Activated naive CD4-positive, alpha-beta T cell treated with anti-CD3 and anti-CD28 coated beads for 36 hours (primary cell): ENCODE measurements around the gene CHRNB1. TPM values are rescaled to one million over a fixed set of nuclear protein-coding genes. Genes with fewer than 3 reads are reported as not detected.
A peak's percentile ranks its signal among the peaks of the same experiment; 100 is the strongest.

Experiments
- CTCF ChIA-PET: fragments of 350-600 bp; sonication (Branson Sonifier 250); formaldehyde crosslinking; loops from one replicate; lab custom pipeline; 2021; ENCODE audit warnings: antibody characterized with exemption; lab: Charles Lee
- DNase-seq: peaks from one replicate; pipeline ENCODE4 v3.0.0-alpha.2; 2020
- H3K27ac Mint-ChIP-seq: one replicate; pipeline ENCODE4 v1.8.0; 2021; ENCODE audit warnings: mild to moderate bottlenecking, mixed read lengths
- H3K27me3 Mint-ChIP-seq: one replicate; pipeline ENCODE4 v1.8.0; 2021; ENCODE audit warnings: low read depth, mixed read lengths
- H3K36me3 Mint-ChIP-seq: one replicate; pipeline ENCODE4 v1.8.0; 2021; ENCODE audit warnings: low read depth, mixed read lengths
- H3K4me1 Mint-ChIP-seq: one replicate; pipeline ENCODE4 v1.8.0; 2021; ENCODE audit warnings: low read depth, mixed read lengths
- H3K4me3 Mint-ChIP-seq: one replicate; pipeline ENCODE4 v1.8.0; 2021; ENCODE audit warnings: mild to moderate bottlenecking, moderate library complexity, mixed read lengths
- H3K9me3 Mint-ChIP-seq: one replicate; pipeline ENCODE4 v1.8.0; 2021; ENCODE audit warnings: mixed read lengths
- intact Hi-C: fragments of 100-400 bp; cut with micrococcal nuclease; formaldehyde crosslinking; loops from one replicate; pipeline ENCODE4 v1.15.1; 2023
- total RNA-seq, 2 experiments: library from RNA; stranded (reverse); gene quantifications; one replicate each; pipeline ENCODE4 v1.2.3, GENCODE V29; 2021

CHRNB1 gene, protein sequence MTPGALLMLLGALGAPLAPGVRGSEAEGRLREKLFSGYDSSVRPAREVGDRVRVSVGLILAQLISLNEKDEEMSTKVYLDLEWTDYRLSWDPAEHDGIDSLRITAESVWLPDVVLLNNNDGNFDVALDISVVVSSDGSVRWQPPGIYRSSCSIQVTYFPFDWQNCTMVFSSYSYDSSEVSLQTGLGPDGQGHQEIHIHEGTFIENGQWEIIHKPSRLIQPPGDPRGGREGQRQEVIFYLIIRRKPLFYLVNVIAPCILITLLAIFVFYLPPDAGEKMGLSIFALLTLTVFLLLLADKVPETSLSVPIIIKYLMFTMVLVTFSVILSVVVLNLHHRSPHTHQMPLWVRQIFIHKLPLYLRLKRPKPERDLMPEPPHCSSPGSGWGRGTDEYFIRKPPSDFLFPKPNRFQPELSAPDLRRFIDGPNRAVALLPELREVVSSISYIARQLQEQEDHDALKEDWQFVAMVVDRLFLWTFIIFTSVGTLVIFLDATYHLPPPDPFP
- 1 to 10 TPM; 5.1 to 5.9 TPM for total RNA-seq

GRCh38 chr17:7444682-7445618 is at the start of gene CHRNB1:
Gene CHRNB1 (plus strand): TSS chr17:7445061. CDS start chr17:7445128, 67 bp downstream.
- CTCF ChIA-PET, result interaction anchor here (0.5 to 2.2 kb wide), 4 partner anchors 8 to 208 kb away, joined by 3 to 14 read pairs (median 4); partner anchors contain the start of gene SENP3
- Mint-ChIP-seq H3K4me3 (peak within 1 kb of the TSS; percentile 68), H3K9me3 (no peaks in the 10 kb centered on the region), H3K36me3 (peaks cover 5% of the 10 kb centered on the region), H3K27ac (no peak within 1 kb of the TSS), H3K4me1 (peaks cover 35% of the 10 kb centered on the region), H3K27me3 (peaks cover 60% of the 10 kb centered on the region)
- DNase-seq, result peak; percentile 28
- intact Hi-C loops, result loop anchor here (1.0 kb wide), 1 partner anchor 8 kb away; no protein-coding TSS in a partner anchor

DNA sequence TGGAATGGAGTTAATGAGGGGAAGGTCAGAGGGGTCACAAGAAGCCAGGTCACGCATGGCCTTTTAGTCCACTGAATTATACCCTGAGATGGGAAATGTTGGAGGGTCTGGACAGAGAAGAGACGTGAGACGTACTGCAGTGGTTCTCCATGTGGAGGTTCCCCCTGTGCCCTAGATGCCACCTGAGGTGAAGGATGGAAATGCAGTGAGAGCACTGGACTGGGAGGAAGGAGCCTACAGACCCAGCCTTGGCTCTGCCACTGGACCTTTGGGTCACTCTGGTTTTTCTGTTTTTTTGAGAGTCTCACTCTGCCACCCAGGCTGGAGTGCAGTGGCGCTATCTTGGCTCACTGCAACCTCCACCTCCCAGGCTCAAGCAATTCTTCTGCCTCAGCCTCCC is 48.7 kb upstream of the CHRNB1 start:
- no peak for DNase-seq
- H3K27ac Mint-ChIP-seq, result no peak overlapping the region
- H3K4me3 Mint-ChIP-seq, result no peak overlapping the region
- H3K4me1 Mint-ChIP-seq, result peaks cover 21% of the 10 kb centered on the region
- H3K36me3 Mint-ChIP-seq, result peaks cover 4% of the 10 kb centered on the region
- intact Hi-C loops, result no loop called here
- no peaks in the 10 kb centered on the region for H3K9me3 Mint-ChIP-seq
- CTCF ChIA-PET, result interaction anchor here (0.6 kb wide), 1 partner anchor 188 kb away, joined by 3 read pairs; no protein-coding TSS in a partner anchor
- no peaks in the 10 kb centered on the region for H3K27me3 Mint-ChIP-seq

DNA sequence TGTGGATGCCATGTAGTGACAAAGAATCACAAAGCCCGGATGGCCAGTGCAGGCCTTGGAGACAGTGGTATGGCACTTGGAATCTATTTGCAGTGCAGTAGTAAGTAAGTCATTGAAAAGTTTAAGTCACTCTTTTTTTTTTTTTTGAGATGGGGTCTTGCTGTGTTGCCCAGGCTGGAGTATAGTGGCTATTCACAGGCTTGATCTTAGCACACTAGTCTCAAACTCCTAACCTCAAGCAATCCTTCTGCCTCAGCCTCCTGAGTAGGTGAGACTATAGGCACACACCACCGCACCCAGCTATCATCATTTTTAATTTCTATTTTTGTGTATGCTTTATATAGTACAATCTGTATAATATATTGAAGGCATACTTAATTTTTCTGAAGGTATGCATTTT is 46.2 kb upstream of the CHRNB1 start:
- H3K27me3 Mint-ChIP-seq, result no peaks in the 10 kb centered on the region
- CTCF ChIA-PET, result no interaction called here
- H3K4me3 Mint-ChIP-seq, result no peak overlapping the region
- DNase-seq, result no peak
- no peaks in the 10 kb centered on the region for H3K9me3 Mint-ChIP-seq
- intact Hi-C loops, result no loop called here
- H3K36me3 Mint-ChIP-seq, result peaks cover 4% of the 10 kb centered on the region
- H3K4me1 Mint-ChIP-seq, result peaks cover 11% of the 10 kb centered on the region
- H3K27ac Mint-ChIP-seq, result no peak overlapping the region

DNA sequence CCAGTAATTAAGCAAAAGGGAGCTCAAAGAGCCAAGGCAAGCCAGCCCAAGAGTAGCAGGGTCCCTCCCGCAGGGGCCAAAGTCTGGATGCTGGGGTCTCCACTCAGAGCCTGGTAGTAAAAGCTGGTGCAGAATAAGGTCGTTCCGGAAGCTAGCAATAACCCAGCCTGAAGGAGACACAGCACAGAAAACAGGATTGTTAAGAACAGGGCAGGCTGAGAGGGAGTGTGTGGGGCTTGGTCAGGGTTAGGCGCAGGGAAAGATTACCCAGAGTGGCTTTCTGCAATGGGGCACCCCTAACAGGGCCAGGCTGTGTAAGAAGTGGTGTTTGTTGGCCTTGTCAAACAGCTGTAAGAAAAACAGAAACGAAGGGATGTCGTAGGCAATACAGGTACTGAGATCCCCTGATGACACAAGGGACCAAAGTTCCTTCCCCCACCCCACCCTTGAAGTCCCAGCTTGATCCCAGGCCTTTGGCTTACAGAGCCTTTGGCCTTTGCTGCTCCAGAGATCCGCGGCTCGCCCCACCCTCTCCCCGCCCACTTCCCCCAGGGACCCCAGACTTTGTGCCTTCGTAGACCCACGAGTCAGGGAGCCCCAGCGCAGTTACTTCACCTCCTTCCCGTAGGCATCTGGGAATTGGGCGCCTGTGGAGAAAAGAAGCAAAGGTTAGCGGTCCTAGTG is 41.7 kb upstream of the CHRNB1 start:
- no peak for DNase-seq
- Mint-ChIP-seq H3K27me3 (peaks cover 2% of the 10 kb centered on the region), H3K36me3 (peaks cover 4% of the 10 kb centered on the region), H3K27ac (peak overlapping the region; percentile 43), H3K9me3 (no peaks in the 10 kb centered on the region), H3K4me3 (peak overlapping the region; percentile 93), H3K4me1 (peaks cover 19% of the 10 kb centered on the region)
- intact Hi-C loops, result loop anchor here (5.0 kb wide), 2 partner anchors 51 to 186 kb away; partner anchors contain the start of genes ACADVL, DLG4 and KCTD11
- CTCF ChIA-PET, result interaction anchor here (1.0 to 1.9 kb wide), 4 partner anchors 11 to 47 kb away, joined by 3 to 8 read pairs (median 4); no protein-coding TSS in a partner anchor

DNA sequence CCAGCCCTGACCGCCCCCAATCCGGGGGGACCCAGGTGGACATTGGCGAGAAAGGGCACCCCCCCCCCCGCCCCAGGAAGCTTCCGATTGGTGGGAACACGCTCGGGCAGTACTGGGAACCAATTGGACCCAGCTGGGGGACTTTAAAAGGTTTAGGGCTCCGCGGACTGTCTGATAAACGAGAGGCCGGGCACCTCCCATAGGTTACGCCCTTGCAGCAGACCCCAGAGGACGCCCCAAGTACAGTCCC is 41.2 kb upstream of the CHRNB1 start:
- Mint-ChIP-seq H3K27me3 (peaks cover 2% of the 10 kb centered on the region), H3K36me3 (peaks cover 4% of the 10 kb centered on the region), H3K27ac (peak overlapping the region; percentile 93), H3K4me1 (peaks cover 19% of the 10 kb centered on the region), H3K9me3 (no peaks in the 10 kb centered on the region), H3K4me3 (peak overlapping the region; percentile 93)
- intact Hi-C loops, result loop anchor here (5.0 kb wide), 2 partner anchors 51 to 186 kb away; partner anchors contain the start of genes ACADVL, DLG4 and KCTD11
- CTCF ChIA-PET, result interaction anchor here (0.6 to 1.9 kb wide), 4 partner anchors 17 to 98 kb away, joined by 3 to 8 read pairs (median 4); no protein-coding TSS in a partner anchor
- no peak for DNase-seq

DNA sequence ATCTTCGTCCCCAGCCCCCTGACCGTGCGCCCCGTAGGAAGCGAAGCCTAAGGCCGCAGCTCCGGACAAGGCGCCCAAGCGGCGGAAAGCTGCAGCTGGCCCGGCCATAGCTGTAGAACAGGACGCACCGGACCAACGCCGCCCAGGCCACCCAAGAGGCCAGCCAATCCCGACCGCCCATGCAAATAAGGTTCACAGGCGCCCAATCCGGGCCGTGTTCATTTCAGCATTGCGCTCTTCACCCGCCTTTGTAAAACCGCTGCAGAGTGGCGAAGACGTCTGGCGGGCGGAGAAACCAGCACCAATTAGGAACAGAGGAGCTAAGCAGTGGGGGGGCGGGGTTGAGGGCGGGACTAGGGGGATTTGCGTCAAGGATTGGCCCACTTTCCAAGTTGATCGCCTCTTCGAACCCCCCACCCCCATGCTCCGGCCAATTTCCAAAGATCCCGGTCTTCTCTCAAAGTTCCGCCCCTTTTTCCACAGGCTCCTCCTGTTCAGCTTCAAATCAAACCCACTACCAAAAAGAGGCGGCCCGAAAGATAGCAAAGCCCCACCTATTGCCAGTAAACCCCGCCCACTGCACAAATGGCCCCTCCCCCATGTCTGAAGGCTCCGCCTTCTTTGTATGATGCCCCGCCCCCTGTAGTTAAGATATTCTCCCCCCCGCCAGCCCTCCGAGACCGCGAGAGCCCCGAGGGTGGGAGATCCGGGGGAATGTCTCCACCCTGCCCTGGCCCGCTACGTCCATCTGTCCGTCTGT is 40.7 kb upstream of the CHRNB1 start, which contains the start of gene TMEM256:
TSS of gene TMEM256 (minus strand) at position 121 of the 760 bp plus-strand sequence. CDS start at position 108, 13 bp downstream.
- Mint-ChIP-seq H3K4me1 (peaks cover 19% of the 10 kb centered on the region), H3K9me3 (no peaks in the 10 kb centered on the region), H3K4me3 (peak within 1 kb of the TSS; percentile 93), H3K27ac (peak within 1 kb of the TSS; percentile 93), H3K36me3 (peaks cover 4% of the 10 kb centered on the region), H3K27me3 (peaks cover 2% of the 10 kb centered on the region)
- intact Hi-C loops, result loop anchor here (1.0 to 5.0 kb wide), 11 partner anchors 10 to 282 kb away; partner anchors contain the start of genes ACADVL, DLG4, EIF5A and KCTD11
- CTCF ChIA-PET, result interaction anchor here (0.6 to 1.9 kb wide), 4 partner anchors 33 to 109 kb away, joined by 3 to 8 read pairs (median 3); no protein-coding TSS in a partner anchor
- DNase-seq, result peak; percentile 99

DNA sequence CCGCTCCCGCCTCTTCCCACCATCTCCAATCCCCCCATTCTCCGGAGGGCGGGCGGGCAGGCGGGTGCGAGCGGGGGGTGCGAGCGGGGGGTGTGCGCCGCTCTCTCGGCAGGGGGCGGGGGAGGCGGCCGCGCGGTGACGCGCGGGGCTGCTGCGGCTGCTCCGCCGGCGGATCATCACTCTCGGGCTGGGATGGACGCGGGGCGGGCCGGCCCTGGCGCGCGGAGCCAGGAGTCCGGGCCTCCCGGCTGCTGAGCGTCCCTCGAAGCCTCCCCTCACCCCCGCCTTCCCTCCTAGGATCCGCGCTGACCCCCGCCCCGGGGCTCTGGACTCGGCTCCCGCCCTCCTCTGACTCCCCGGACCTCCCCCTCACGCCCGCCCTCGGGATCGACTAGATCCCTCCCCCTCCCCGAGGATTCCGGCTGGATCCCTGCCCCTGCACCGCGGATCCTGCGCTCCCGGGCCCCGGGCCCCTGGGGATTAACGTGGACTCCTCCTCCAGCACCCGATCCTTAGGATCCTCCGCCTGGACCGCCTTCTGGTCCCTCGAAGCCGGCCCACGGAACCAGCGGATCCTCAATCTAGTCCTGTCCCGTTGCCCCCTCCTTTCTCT is 40.0 kb upstream of the CHRNB1 start:
- peaks cover 19% of the 10 kb centered on the region for H3K4me1 Mint-ChIP-seq
- intact Hi-C loops, result loop anchor here (1.0 to 5.0 kb wide), 11 partner anchors 11 to 281 kb away; partner anchors contain the start of genes ACADVL, DLG4, EIF5A and KCTD11
- H3K4me3 Mint-ChIP-seq, result peak overlapping the region; percentile 93
- H3K36me3 Mint-ChIP-seq, result peaks cover 4% of the 10 kb centered on the region
- CTCF ChIA-PET, result interaction anchor here (0.7 to 1.9 kb wide), 2 partner anchors 32 to 108 kb away, joined by 3 to 8 read pairs; no protein-coding TSS in a partner anchor
- peak overlapping the region; percentile 93 for H3K27ac Mint-ChIP-seq
- H3K9me3 Mint-ChIP-seq, result no peaks in the 10 kb centered on the region
- H3K27me3 Mint-ChIP-seq, result peaks cover 2% of the 10 kb centered on the region
- no peak for DNase-seq

DNA sequence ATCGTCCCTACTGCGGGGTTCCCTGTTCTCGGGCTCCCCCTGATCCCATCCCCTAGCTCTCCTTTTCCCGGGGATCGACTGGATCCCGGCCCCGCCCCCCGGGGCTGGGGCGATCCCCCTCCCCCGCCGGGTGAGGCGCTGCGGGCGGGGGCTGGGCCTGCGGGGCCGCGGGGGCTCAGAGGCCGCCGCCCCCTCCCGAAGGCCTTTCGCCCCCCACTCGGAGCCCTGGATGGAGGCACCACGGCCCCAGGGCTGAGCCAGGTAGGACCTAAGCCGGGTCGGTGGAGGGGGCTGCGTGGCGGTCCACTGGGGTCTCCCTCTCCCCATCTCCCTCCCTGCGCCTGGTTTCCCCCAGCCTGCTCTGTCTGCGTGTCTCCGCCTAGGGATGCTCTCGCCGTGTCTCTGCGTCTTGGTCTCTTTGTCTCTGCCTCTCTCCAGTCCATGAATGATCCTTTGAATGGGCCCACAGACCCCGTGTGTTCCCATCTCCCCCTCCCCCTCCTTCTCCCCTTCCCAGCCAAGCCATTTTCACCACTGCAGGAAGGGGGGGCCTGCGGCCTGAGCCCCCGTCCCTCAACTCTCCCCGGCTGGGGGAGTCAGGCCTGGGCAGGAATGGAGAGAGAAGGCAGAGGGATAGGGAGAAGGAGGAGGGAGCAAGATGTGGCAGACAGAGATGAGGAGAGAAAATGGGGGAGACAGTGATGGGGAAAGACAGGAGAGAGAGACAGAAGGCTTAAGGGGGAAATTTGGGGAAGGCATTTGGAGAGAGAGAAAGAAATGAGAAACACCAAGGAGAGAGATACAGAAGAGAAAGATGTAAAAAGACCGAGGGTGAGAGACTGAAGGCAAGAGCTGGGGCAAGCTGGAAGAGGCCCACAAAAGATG is 39.3 kb upstream of the CHRNB1 start:
- peak overlapping the region; percentile 12 for H3K27ac Mint-ChIP-seq
- H3K27me3 Mint-ChIP-seq, result peaks cover 2% of the 10 kb centered on the region
- CTCF ChIA-PET, result no interaction called here
- intact Hi-C loops, result no loop called here
- H3K9me3 Mint-ChIP-seq, result no peaks in the 10 kb centered on the region
- DNase-seq, result no peak
- peak overlapping the region; percentile 93 for H3K4me3 Mint-ChIP-seq
- peaks cover 19% of the 10 kb centered on the region for H3K4me1 Mint-ChIP-seq
- H3K36me3 Mint-ChIP-seq, result peaks cover 4% of the 10 kb centered on the region

DNA sequence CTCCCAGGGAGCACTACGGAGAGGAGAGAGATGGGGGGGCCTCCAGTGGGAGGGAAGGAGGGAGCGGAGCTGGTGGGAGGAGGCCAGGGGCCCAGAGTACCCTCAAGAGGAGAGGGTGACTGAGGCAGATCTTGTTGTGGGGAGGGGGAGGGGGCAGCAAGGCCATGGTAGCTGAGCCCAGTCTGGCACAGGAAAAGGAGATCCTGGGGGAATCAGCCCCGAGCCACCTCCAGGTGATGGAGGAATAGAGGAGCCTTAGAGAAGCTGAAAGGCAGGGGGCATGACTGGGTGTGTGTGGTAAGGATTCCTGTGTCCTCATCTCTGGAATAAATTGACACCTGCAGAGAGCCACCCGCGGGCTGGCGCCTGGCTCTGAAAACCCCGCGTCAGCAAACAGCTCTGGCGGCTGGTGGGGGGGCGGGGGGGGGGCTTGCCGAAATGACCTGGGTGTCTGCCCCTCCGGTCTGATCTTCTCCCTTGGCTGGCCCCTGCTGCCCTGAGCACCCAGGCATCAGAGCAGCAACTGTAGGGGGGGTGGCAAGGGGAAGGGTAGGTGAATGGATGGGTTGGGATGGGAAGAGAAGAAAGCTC is 38.5 kb upstream of the CHRNB1 start:
- DNase-seq, result no peak
- H3K4me3 Mint-ChIP-seq, result peak overlapping the region; percentile 72
- peaks cover 19% of the 10 kb centered on the region for H3K4me1 Mint-ChIP-seq
- peak overlapping the region; percentile 12 for H3K27ac Mint-ChIP-seq
- CTCF ChIA-PET, result interaction anchor here (1.1 kb wide), 1 partner anchor 51 kb away, joined by 3 read pairs; the partner anchor contains the start of gene TMEM95
- no peaks in the 10 kb centered on the region for H3K9me3 Mint-ChIP-seq
- peaks cover 4% of the 10 kb centered on the region for H3K36me3 Mint-ChIP-seq
- H3K27me3 Mint-ChIP-seq, result peaks cover 2% of the 10 kb centered on the region
- intact Hi-C loops, result no loop called here
